ENCODE results near the gene BTBD2. TPM values are rescaled to one million over a fixed set of nuclear protein-coding genes. Genes with fewer than 3 reads are reported as not detected.

BTBD2 gene
- total and polyA plus RNA-seq, 8 donors = 63.1 to 112 (median 95.2) TPM

GRCh38 chr19:1970806-1971502 is 44.6 kb downstream of the BTBD2 start:
- H3K27ac ChIP-seq = no peak overlapping the region
- DNase-seq (no peak), ATAC-seq (no peak)
- intact Hi-C loops (cut with DNase I) = no loop called here
- no peaks in the 10 kb centered on the region for H3K27me3 ChIP-seq
- H3K4me3 ChIP-seq = no peak overlapping the region
- H3K4me1 ChIP-seq = no peaks in the 10 kb centered on the region
- H3K36me3 ChIP-seq = peaks cover 0 to 51% of the 10 kb centered on the region in 2 donors
- H3K9me3 ChIP-seq = no peaks in the 10 kb centered on the region
- no peak for TF ChIP-seq CTCF (IDR thresholded peaks at IDR 0.05)

GRCh38 chr19:1970003-1970805 is 45.3 kb downstream of the BTBD2 start:
- H3K4me3 ChIP-seq = no peak overlapping the region
- peaks cover 0 to 43% of the 10 kb centered on the region in 2 donors for H3K36me3 ChIP-seq
- intact Hi-C loops (cut with DNase I) = no loop called here
- no peaks in the 10 kb centered on the region for H3K4me1 ChIP-seq
- ATAC-seq = no peak
- TF ChIP-seq CTCF (IDR thresholded peaks at IDR 0.05) = no peak
- no peak for DNase-seq
- H3K9me3 ChIP-seq = no peaks in the 10 kb centered on the region
- no peaks in the 10 kb centered on the region for H3K27me3 ChIP-seq
- no peak overlapping the region for H3K27ac ChIP-seq

- ATAC-seq (no peak), DNase-seq (peak in 1 of 4 donors; percentile 77)
- Histone ChIP-seq H3K27me3 (no peaks in the 10 kb centered on the region), H3K4me1 (no peaks in the 10 kb centered on the region), H3K36me3 (peaks cover 0 to 35% of the 10 kb centered on the region in 2 donors), H3K9me3 (no peaks in the 10 kb centered on the region), H3K27ac (no peak overlapping the region), H3K4me3 (no peak overlapping the region)
- no peak for TF ChIP-seq CTCF (IDR thresholded peaks at IDR 0.05)
- intact Hi-C loops (cut with DNase I) = no loop called here
Measured at GRCh38 chr19:1969176-1970002, 46.1 kb downstream of the BTBD2 start.

- TF ChIP-seq CTCF (IDR thresholded peaks at IDR 0.05) = no peak
- no peaks in the 10 kb centered on the region for H3K27me3 ChIP-seq
- no peaks in the 10 kb centered on the region for H3K4me1 ChIP-seq
- H3K27ac ChIP-seq = no peak overlapping the region
- no peak for ATAC-seq
- peak in 1 of 4 donors; percentile 29 for DNase-seq
- H3K36me3 ChIP-seq = peaks cover 0 to 32% of the 10 kb centered on the region in 2 donors
- intact Hi-C loops (cut with DNase I) = no loop called here
- no peaks in the 10 kb centered on the region for H3K9me3 ChIP-seq
- H3K4me3 ChIP-seq = no peak overlapping the region
Measured at GRCh38 chr19:1968279-1969175, 47.0 kb downstream of the BTBD2 start.

Data from left lung (tissue), 10 donors.